GM19438 (cell line): ENCODE data around the gene RAB11FIP4.
"Not testable (repeated sequence)": the region's sequence is repeated elsewhere in the genome, so short reads cannot be mapped to it uniquely, and the experiment has no call there.

Experiments used
- ATAC-seq: cut with Tn5 transposase; IDR thresholded peaks from one replicate; pipeline ENCODE4 v1.9.1; 2021; ENCODE audit warnings: low read depth; ENCODE audit not compliant: unreplicated experiment

RAB11FIP4 gene, protein sequence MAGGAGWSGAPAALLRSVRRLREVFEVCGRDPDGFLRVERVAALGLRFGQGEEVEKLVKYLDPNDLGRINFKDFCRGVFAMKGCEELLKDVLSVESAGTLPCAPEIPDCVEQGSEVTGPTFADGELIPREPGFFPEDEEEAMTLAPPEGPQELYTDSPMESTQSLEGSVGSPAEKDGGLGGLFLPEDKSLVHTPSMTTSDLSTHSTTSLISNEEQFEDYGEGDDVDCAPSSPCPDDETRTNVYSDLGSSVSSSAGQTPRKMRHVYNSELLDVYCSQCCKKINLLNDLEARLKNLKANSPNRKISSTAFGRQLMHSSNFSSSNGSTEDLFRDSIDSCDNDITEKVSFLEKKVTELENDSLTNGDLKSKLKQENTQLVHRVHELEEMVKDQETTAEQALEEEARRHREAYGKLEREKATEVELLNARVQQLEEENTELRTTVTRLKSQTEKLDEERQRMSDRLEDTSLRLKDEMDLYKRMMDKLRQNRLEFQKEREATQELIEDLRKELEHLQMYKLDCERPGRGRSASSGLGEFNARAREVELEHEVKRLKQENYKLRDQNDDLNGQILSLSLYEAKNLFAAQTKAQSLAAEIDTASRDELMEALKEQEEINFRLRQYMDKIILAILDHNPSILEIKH

DNA sequence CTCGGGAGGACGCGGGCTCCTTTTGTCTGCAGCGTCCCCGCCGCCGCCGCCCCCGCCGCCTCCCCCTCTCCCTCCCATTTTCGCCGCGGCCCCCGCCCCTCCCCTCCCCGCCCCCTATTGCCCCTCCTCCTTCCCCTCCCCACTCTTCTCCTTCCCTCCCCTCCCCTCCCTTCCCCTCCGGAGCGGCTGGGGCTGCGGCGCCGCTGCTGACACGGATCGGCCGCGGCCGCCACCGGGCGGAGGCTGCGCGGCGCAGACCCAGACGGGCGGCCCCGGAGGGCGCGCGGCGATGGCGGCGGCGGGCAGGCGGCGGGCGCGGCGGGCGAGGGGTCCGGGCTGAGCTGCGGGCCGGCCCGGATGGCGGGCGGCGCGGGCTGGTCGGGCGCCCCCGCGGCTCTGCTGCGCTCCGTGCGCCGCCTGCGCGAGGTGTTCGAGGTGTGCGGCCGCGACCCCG lies at the start of gene RAB11FIP4:
RAB11FIP4 (plus strand) TSS at position 180 of the 454 bp plus-strand sequence; CDS start at position 358, 178 bp downstream.
- ATAC-seq, result no peak

DNA sequence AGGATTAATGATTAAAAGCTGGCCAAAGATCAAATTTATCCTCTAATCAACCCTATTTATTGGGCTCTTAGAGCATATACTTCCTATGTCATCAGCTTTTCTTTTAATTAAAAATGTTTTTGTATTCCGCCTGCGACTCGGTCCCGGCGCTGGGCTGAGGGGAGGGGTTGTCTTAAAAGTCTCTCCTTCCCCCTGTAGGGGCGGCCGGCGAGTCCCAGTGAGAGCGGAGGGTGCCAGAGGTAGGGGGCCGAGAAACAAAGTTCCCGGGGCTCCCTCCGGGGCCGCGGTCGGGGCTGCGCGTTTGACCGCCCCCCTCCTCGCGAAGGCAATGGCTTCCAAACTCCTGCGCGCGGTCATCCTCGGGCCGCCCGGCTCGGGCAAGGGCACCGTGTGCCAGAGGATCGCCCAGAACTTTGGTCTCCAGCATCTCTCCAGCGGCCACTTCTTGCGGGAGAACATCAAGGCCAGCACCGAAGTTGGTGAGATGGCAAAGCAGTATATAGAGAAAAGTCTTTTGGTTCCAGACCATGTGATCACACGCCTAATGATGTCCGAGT lies 46.2 kb upstream of the RAB11FIP4 start:
- not testable (repeated sequence) for ATAC-seq

GRCh38 chr17:31349454-31349853 lies 42.0 kb upstream of the RAB11FIP4 start:
- no peak for ATAC-seq

DNA sequence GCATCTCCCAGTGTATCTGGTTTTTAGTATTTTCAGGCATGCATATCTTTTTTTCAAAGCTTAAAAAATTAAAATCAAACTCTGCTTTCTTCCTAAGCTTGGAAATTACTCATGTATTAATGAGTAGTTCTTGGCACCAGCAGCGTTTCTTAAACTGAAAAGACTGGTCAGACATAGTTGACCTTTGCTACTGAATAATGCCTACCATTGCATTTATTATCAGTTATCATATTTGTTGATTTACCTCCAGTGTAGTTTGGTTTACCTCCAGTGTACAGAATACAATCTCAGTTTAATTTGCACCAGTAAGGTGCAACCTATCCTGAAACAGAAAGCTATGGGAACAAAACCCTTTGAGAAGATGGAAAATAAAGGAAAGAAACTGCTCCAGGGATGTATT lies 35.5 kb upstream of the RAB11FIP4 start:
- ATAC-seq, result no peak

DNA sequence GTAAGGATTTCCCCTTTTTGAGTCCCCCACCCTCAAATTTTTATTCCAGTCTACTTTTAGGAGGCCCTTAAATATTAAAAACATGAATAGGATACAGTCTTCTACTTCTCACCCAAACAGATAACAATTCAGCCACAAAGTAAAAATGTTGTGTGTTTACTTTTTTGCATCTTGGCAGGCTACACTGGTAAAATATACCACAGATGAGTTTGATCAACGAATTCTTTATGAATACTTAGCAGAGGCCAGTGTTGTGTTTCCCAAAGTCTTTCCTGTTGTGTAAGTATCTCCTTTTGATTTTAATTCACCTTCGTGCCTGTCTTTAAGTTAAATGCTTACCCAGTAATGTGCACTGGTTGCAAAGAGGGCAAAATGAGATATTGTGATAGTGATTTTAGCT lies 34.4 kb upstream of the RAB11FIP4 start:
- no peak for ATAC-seq

- no peak for ATAC-seq
These were observed 33.6 kb upstream of the RAB11FIP4 start for GRCh38 chr17:31357839-31358394.

GRCh38 chr17:31364012-31364411 lies 27.5 kb upstream of the RAB11FIP4 start:
- ATAC-seq, result no peak

DNA sequence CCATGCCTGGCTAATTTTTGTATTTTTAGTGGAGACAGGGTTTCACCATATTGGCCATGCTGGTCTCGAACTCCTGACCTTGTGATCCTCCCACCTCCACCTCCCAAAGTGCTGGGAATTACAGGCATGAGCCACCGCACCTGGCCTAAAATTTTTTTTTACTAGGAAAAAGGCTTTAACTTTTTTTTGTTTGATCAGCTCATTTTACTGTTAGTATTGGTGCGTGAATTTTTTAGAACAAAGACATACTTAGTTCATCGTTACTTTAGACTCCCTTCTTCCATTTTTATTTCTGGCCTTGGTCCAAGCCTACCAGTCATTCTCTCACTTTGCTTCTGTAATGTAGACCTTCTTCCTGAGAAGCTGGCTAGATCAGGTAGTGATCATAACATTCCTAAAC lies 25.4 kb upstream of the RAB11FIP4 start:
- ATAC-seq, result no peak

- no peak for ATAC-seq
These were observed 22.2 kb upstream of the RAB11FIP4 start for GRCh38 chr17:31369266-31369665.

GRCh38 chr17:31371511-31372097 lies 19.9 kb upstream of the RAB11FIP4 start:
- no peak for ATAC-seq

DNA sequence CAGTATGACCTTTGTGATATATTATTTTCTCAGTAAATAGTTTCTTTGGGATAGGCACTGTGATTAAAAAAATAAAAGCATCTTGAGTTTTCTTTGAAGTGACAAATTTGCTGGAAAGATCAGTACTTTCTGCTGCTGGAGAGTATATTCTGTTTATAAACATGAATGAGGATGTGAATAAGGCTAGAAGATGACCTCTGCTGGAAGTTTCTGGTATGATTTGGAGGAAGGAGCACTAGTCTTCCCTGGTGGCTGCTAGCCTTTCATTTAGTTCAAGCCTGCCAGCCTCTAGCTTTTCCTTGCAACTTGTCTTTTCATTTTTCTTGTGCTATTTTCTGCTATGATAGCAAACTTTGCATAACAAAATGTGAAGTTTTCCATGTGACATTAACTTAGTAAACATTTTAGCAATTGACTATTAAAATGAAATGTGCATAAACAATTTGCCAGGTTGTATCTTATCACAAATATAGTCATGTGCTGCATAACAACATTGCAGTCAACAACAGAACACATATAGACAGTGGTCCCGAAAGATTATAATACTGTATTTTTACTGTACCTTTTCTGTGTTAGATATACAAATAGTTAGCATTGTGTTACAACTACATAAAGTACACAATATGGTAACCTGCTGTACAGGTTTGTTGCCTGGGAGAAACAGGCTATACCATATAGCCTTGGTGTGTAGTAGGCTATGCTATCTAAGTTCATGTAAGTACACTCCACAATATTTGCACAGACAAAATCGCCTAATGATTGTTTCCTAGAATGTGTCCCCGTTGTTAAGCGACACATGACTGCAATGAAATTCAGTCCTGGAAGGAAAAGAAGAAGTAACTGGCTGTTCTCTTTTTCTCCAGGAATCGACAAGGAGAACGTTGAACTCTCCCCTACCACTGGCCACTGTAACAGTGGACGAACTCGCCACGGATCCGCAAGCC lies 18.1 kb upstream of the RAB11FIP4 start:
- ATAC-seq, result no peak

DNA sequence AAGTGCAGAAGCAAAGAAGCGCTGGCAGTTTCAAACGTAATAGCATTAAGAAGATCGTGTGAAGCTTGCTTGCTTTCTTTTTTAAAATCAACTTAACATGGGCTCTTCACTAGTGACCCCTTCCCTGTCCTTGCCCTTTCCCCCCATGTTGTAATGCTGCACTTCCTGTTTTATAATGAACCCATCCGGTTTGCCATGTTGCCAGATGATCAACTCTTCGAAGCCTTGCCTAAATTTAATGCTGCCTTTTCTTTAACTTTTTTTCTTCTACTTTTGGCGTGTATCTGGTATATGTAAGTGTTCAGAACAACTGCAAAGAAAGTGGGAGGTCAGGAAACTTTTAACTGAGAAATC lies 17.4 kb upstream of the RAB11FIP4 start:
- ATAC-seq, result no peak

DNA sequence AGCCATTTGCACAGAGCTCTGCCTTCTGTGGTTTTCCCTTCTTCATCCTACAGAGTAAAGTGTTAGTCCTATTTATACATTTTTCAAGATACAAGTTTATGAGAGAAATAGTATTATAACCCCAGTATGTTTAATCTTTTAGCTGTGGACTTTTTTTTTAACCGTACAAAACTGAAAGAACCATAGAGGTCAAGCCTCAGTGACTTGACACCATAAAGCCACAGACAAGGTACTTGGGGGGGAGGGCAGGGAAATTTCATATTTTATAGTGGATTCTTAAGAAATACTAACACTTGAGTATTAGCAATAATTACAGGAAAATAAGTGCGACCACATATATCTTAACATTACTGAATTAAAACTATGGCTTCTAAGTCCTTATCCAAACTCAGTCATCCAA lies 17.0 kb upstream of the RAB11FIP4 start:
- no peak for ATAC-seq

- ATAC-seq, result no peak
These were observed 12.8 kb upstream of the RAB11FIP4 start for GRCh38 chr17:31378638-31379037.

DNA sequence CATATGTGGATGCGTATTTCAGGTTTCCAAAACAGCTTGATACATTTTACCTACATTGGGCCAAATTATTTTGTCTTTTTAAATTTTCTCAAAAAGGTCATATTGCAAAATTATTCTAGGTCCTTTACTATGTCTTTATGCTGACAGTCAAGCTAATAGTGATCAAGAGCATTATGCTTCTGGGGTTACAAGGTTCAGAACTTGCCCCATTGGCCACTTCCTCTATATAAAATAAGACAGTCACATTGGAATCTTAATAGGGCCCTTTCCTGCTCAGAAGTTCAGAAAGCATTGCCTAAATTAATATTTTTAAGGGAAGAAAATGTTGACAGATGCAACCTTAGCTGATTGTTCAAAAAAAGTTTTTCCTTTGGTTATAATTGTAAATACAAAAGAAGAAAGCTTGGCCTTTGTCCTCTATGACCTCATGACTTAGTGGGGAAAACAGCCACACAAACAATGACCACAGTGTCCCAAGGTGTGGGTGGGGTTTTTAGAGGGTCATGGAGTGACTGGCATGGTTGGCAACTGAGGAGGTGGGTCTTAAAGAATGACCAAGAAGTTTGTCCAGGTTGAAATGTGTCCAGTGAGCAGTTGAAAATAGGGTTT lies 11.8 kb upstream of the RAB11FIP4 start:
- no peak for ATAC-seq

DNA sequence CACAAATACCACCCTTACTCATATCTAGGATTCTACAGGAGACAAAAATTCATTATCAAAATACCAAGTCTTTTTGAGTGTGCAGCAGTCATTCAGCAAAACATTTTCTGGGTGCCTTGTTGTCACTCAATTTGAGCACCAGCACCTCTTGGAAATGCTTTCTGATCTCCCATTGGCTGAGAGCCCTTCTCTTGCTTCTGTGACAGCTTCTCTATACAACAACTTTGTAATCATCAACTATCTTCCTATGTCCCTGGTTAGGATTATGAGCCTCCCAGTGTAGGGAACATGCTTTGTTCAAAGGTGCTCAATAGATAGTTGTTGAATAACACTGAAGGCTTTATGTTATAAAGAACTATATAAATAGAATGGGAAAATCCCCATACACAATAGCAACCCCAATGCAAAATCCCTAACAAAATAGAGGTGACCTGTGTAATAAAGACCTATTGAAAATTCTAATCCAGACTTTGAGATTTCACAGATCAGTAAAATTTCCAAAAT lies 10.3 kb upstream of the RAB11FIP4 start:
- ATAC-seq, result no peak

- ATAC-seq, result not testable (repeated sequence)
These were observed 8.7 kb upstream of the RAB11FIP4 start for GRCh38 chr17:31382668-31383275.

- ATAC-seq, result not testable (repeated sequence)
These were observed 8.0 kb upstream of the RAB11FIP4 start for GRCh38 chr17:31383488-31383887.
